Measurements from ENCODE around the gene RAPGEF5. TPM values are rescaled to one million over a fixed set of nuclear protein-coding genes. Genes with fewer than 3 reads are reported as not detected.

RAPGEF5 gene
- total RNA-seq, 1 donor from 2014 or later = 139 TPM

- intact Hi-C loops (cut with DNase I) = no loop called here
- Histone ChIP-seq H3K4me3 (no peak overlapping the region), H3K36me3 (no peaks in the 10 kb centered on the region), H3K27me3 (no peaks in the 10 kb centered on the region), H3K9me3 (no peaks in the 10 kb centered on the region), H3K4me1 (no peaks in the 10 kb centered on the region), H3K27ac (no peak overlapping the region)
- DNase-seq (no peak), ATAC-seq (no peak)
- TF ChIP-seq CTCF (IDR thresholded peaks at IDR 0.05) = no peak
Measured at GRCh38 chr7:22378199-22378980, 21.4 kb upstream of the RAPGEF5 start.

GRCh38 chr7:22377703-22378102, 20.7 kb upstream of the RAPGEF5 start:
- intact Hi-C loops (cut with DNase I) = no loop called here
- ATAC-seq (peak; percentile 61), DNase-seq (no peak)
- Histone ChIP-seq H3K4me3 (no peak overlapping the region), H3K36me3 (no peaks in the 10 kb centered on the region), H3K27me3 (no peaks in the 10 kb centered on the region), H3K4me1 (no peaks in the 10 kb centered on the region), H3K27ac (no peak overlapping the region), H3K9me3 (no peaks in the 10 kb centered on the region)
- TF ChIP-seq CTCF (IDR thresholded peaks at IDR 0.05) = no peak

- no peaks in the 10 kb centered on the region for H3K9me3 ChIP-seq
- TF ChIP-seq CTCF (IDR thresholded peaks at IDR 0.05) = no peak
- no peaks in the 10 kb centered on the region for H3K4me1 ChIP-seq
- H3K4me3 ChIP-seq = no peak overlapping the region
- intact Hi-C loops (cut with DNase I) = no loop called here
- H3K27me3 ChIP-seq = no peaks in the 10 kb centered on the region
- ATAC-seq = no peak
- no peak for DNase-seq
- no peak overlapping the region for H3K27ac ChIP-seq
- H3K36me3 ChIP-seq = no peaks in the 10 kb centered on the region
Measured at GRCh38 chr7:22375359-22376048, 18.6 kb upstream of the RAPGEF5 start.

- H3K4me3 ChIP-seq = no peak overlapping the region
- intact Hi-C loops (cut with DNase I) = no loop called here
- no peaks in the 10 kb centered on the region for H3K36me3 ChIP-seq
- no peaks in the 10 kb centered on the region for H3K27me3 ChIP-seq
- H3K9me3 ChIP-seq = no peaks in the 10 kb centered on the region
- DNase-seq = no peak
- no peaks in the 10 kb centered on the region for H3K4me1 ChIP-seq
- H3K27ac ChIP-seq = no peak overlapping the region
- ATAC-seq = no peak
- TF ChIP-seq CTCF (IDR thresholded peaks at IDR 0.05) = no peak
Measured at GRCh38 chr7:22373911-22374310, 17.0 kb upstream of the RAPGEF5 start.

GRCh38 chr7:22373388-22373787, 16.4 kb upstream of the RAPGEF5 start:
- no peaks in the 10 kb centered on the region for H3K36me3 ChIP-seq
- H3K9me3 ChIP-seq = no peaks in the 10 kb centered on the region
- DNase-seq (no peak), ATAC-seq (no peak)
- intact Hi-C loops (cut with DNase I) = no loop called here
- no peak for TF ChIP-seq CTCF (IDR thresholded peaks at IDR 0.05)
- H3K27me3 ChIP-seq = no peaks in the 10 kb centered on the region
- no peaks in the 10 kb centered on the region for H3K4me1 ChIP-seq
- no peak overlapping the region for H3K27ac ChIP-seq
- H3K4me3 ChIP-seq = no peak overlapping the region
